ENCODE measurements around the gene PRPF40B.

Gene PRPF40B

GRCh38 chr12:49672301-49673217, 49.2 kb downstream of the PRPF40B start:
- TF ChIP-seq CTCF (IDR thresholded peaks at IDR 0.05; ENCODE audit: low read depth, low read length), result no peak
- DNase-seq (ENCODE audit: low read depth, low spot score), result no peak
- H3K4me3 ChIP-seq (ENCODE audit: low read depth, low read length), result no peak overlapping the region
- in situ Hi-C loops (cut with HindIII; ENCODE audit: low sequenced_read_pairs), result no loop called here

- TF ChIP-seq CTCF (IDR thresholded peaks at IDR 0.05; ENCODE audit: low read depth, low read length), result peak; percentile 10
- in situ Hi-C loops (cut with HindIII; ENCODE audit: low sequenced_read_pairs), result no loop called here
- no peak overlapping the region for H3K4me3 ChIP-seq (ENCODE audit: low read depth, low read length)
- peak; percentile 96 for DNase-seq (ENCODE audit: low read depth, low spot score)
These were observed 50.3 kb downstream of the PRPF40B start for GRCh38 chr12:49673446-49674317.

- in situ Hi-C loops (cut with HindIII; ENCODE audit: low sequenced_read_pairs), result no loop called here
- peak; percentile 45 for DNase-seq (ENCODE audit: low read depth, low spot score)
- no peak for TF ChIP-seq CTCF (IDR thresholded peaks at IDR 0.05; ENCODE audit: low read depth, low read length)
- H3K4me3 ChIP-seq (ENCODE audit: low read depth, low read length), result no peak overlapping the region
These were observed 51.1 kb downstream of the PRPF40B start for GRCh38 chr12:49674318-49674981.

- in situ Hi-C loops (cut with HindIII; ENCODE audit: low sequenced_read_pairs), result no loop called here
- no peak overlapping the region for H3K4me3 ChIP-seq (ENCODE audit: low read depth, low read length)
- TF ChIP-seq CTCF (IDR thresholded peaks at IDR 0.05; ENCODE audit: low read depth, low read length), result no peak
- DNase-seq (ENCODE audit: low read depth, low spot score), result peak; percentile 47
These were observed 51.8 kb downstream of the PRPF40B start for GRCh38 chr12:49675137-49675536.

- in situ Hi-C loops (cut with HindIII; ENCODE audit: low sequenced_read_pairs), result no loop called here
- DNase-seq (ENCODE audit: low read depth, low spot score), result no peak
- no peak overlapping the region for H3K4me3 ChIP-seq (ENCODE audit: low read depth, low read length)
- no peak for TF ChIP-seq CTCF (IDR thresholded peaks at IDR 0.05; ENCODE audit: low read depth, low read length)
These were observed 55.4 kb downstream of the PRPF40B start for GRCh38 chr12:49678711-49679110.

- in situ Hi-C loops (cut with HindIII; ENCODE audit: low sequenced_read_pairs), result no loop called here
- H3K4me3 ChIP-seq (ENCODE audit: low read depth, low read length), result no peak overlapping the region
- TF ChIP-seq CTCF (IDR thresholded peaks at IDR 0.05; ENCODE audit: low read depth, low read length), result no peak
These were observed 56.7 kb downstream of the PRPF40B start for GRCh38 chr12:49680075-49680474.

More at GRCh38 chr12:49680075-49680474, 56.7 kb downstream of the PRPF40B start:
- no peak for DNase-seq (ENCODE audit: low read depth, low spot score)
